H1 (cell line): ENCODE results near the gene RNGTT. TPM values are rescaled to one million over a fixed set of nuclear protein-coding genes. Genes with fewer than 3 reads are reported as not detected.

Source experiments
- CTCF ChIA-PET: fragments of 300-600 bp; sonication (Branson Sonifier 250); formaldehyde crosslinking; loops from one replicate; lab custom pipeline; 2021; ENCODE audit not compliant: partially characterized antibody; lab: Charles Lee
- POLR2A ChIA-PET: fragments of 300-600 bp; sonication (Branson Sonifier 250); formaldehyde crosslinking; loops from one replicate; lab custom pipeline; 2021; ENCODE audit warnings: inconsistent platforms; ENCODE audit not compliant: partially characterized antibody; lab: Charles Lee
- DNase-seq, 2 experiments: peaks; one replicate each; pipeline versions ENCODE4 v3.0.0 to v3.0.0-alpha.2; 2010 to 2022; ENCODE audit warnings: low spot score in 2 of 2, low read depth in 1 of 2, mixed read lengths in 1 of 2
- FAIRE-seq: peaks from 2 replicates; lab custom pipeline; 2011; peaks lifted over from hg19 to GRCh38; lab: Jason Lieb, UNC
- H2AFZ ChIP-seq: 2 replicates; pipeline ENCODE4 v1.8.1; 2012; ENCODE audit warnings: low read length, inconsistent platforms
- H2AK5ac ChIP-seq: 2 replicates; pipeline ENCODE4 v1.6.1; 2013; ENCODE audit warnings: low read depth, low read length
- H2BK120ac ChIP-seq: replicated peaks from 2 replicates; pipeline ENCODE3; 2013; ENCODE audit warnings: low read depth, low read length, inconsistent platforms
- H2BK12ac ChIP-seq: 2 replicates; pipeline ENCODE4 v1.6.1; 2013; ENCODE audit warnings: low read depth, low read length
- H2BK15ac ChIP-seq: 2 replicates; pipeline ENCODE4 v1.6.1; 2013; ENCODE audit warnings: low read length
- H2BK20ac ChIP-seq: 2 replicates; pipeline ENCODE4 v1.6.1; 2013; ENCODE audit warnings: low read length
- H2BK5ac ChIP-seq: 2 replicates; pipeline ENCODE4 v1.6.1; 2013; ENCODE audit warnings: low read depth, low read length
- H3K14ac ChIP-seq: 2 replicates; pipeline ENCODE4 v1.6.1; 2013; ENCODE audit warnings: inconsistent platforms; ENCODE audit not compliant: insufficient read length
- H3K18ac ChIP-seq: 2 replicates; pipeline ENCODE4 v1.6.1; 2013; ENCODE audit warnings: low read length; ENCODE audit errors: extremely low read depth
- H3K23ac ChIP-seq: 2 replicates; pipeline ENCODE4 v1.6.1; 2013; ENCODE audit warnings: inconsistent platforms; ENCODE audit not compliant: insufficient read length
- H3K23me2 ChIP-seq: 2 replicates; pipeline ENCODE4 v1.6.1; 2013; ENCODE audit warnings: low read depth, low read length
- H3K27ac ChIP-seq: 2 replicates; pipeline ENCODE4 v1.6.1; 2011; ENCODE audit warnings: low read depth, low read length, inconsistent platforms
- H3K27me3 ChIP-seq, 4 experiments: replicated peaks in 1 of 4; 1 replicate in 1 of 4; 2 replicates in 3 of 4; pipeline versions ENCODE4 v1.6.1 to v1.8.1; 2011 to 2013; ENCODE audit warnings: low read length in 3 of 4, mild to moderate bottlenecking in 3 of 4, inconsistent platforms in 2 of 4, mixed read lengths in 2 of 4, moderate library complexity in 1 of 4; ENCODE audit not compliant: control insufficient read depth in 3 of 4, insufficient read depth in 3 of 4; ENCODE audit errors: extremely low read depth in 1 of 4
- H3K36me3 ChIP-seq, 4 experiments: 2 replicates each; pipeline versions ENCODE4 v1.6.1 to v1.8.1; 2011 to 2013; ENCODE audit warnings: mild to moderate bottlenecking in 4 of 4, low read length in 3 of 4, moderate library complexity in 2 of 4, control low read depth in 1 of 4, inconsistent platforms in 1 of 4; ENCODE audit not compliant: insufficient read depth in 4 of 4, control insufficient read depth in 2 of 4
- H3K4ac ChIP-seq: replicated peaks from 2 replicates; pipeline ENCODE3; 2013; ENCODE audit warnings: low read length, low read depth, mixed read lengths, inconsistent platforms; ENCODE audit not compliant: insufficient read length
- H3K4me1 ChIP-seq, 4 experiments: replicated peaks in 1 of 4; 1 replicate in 1 of 4; 2 replicates in 3 of 4; pipeline versions ENCODE4 v1.6.1 to v1.8.1; 2011 to 2013; ENCODE audit warnings: low read length in 3 of 4, inconsistent platforms in 2 of 4, mixed read lengths in 1 of 4; ENCODE audit not compliant: insufficient read depth in 4 of 4, control insufficient read depth in 3 of 4
- H3K4me2 ChIP-seq, 2 experiments: 2 replicates each; pipeline versions ENCODE4 v1.6.1 to v1.8.1; 2011 to 2013; ENCODE audit warnings: low read depth in 2 of 2, low read length in 2 of 2, control low read depth in 1 of 2, inconsistent platforms in 1 of 2, mild to moderate bottlenecking in 1 of 2; ENCODE audit not compliant: insufficient read depth in 1 of 2
- H3K4me3 ChIP-seq, 4 experiments: fragments of 200-600, 300-600 bp in 1 of 4; sonication (generic), shearing (Covaris generic), sonication (Bioruptor Twin) in 1 of 4; 2 replicates each; pipeline versions ENCODE4 v1.5.1 to v1.8.1; 2011 to 2016; ENCODE audit warnings: low read length in 4 of 4, low read depth in 3 of 4, control low read depth in 2 of 4, inconsistent platforms in 2 of 4, mild to moderate bottlenecking in 2 of 4, mixed read lengths in 1 of 4, moderate library complexity in 1 of 4; ENCODE audit not compliant: insufficient read depth in 2 of 4; ENCODE audit errors: extremely low read depth in 1 of 4
- H3K56ac ChIP-seq: replicated peaks from 2 replicates; pipeline ENCODE3; 2013; ENCODE audit warnings: low read depth, mild to moderate bottlenecking, mixed read lengths, low read length, inconsistent platforms; ENCODE audit not compliant: insufficient read length
- H3K79me1 ChIP-seq: 2 replicates; pipeline ENCODE4 v1.6.1; 2013; ENCODE audit warnings: low read depth, low read length, control low read depth
- H3K79me2 ChIP-seq, 2 experiments: 2 replicates each; pipeline versions ENCODE4 v1.6.1 to v1.8.1; 2012 to 2013; ENCODE audit warnings: low read length in 2 of 2, mild to moderate bottlenecking in 2 of 2, inconsistent platforms in 1 of 2; ENCODE audit not compliant: insufficient read depth in 2 of 2, control insufficient read depth in 1 of 2
- H3K9ac ChIP-seq, 4 experiments: replicated peaks in 1 of 4; 1 replicate in 1 of 4; 2 replicates in 3 of 4; pipeline versions ENCODE4 v1.6.1 to v1.8.1; 2011 to 2013; ENCODE audit warnings: low read depth in 3 of 4, low read length in 3 of 4, control low read depth in 2 of 4, mild to moderate bottlenecking in 2 of 4, moderate library complexity in 2 of 4, inconsistent platforms in 1 of 4; ENCODE audit errors: extremely low read depth in 1 of 4
- H3K9me3 ChIP-seq, 2 experiments: 2 replicates each; pipeline versions ENCODE4 v1.6.1 to v1.8.1; 2012 to 2013; ENCODE audit warnings: mild to moderate bottlenecking in 2 of 2, moderate library complexity in 2 of 2, control low read depth in 1 of 2, inconsistent platforms in 1 of 2, low read depth in 1 of 2, low read length in 1 of 2, mixed read lengths in 1 of 2; ENCODE audit not compliant: insufficient read depth in 2 of 2
- H4K20me1 ChIP-seq, 2 experiments: replicated peaks in 1 of 2; 2 replicates each; pipeline versions ENCODE3 to v1.8.1; 2011 to 2013; ENCODE audit warnings: inconsistent platforms in 2 of 2, low read length in 2 of 2, mild to moderate bottlenecking in 1 of 2; ENCODE audit not compliant: insufficient read depth in 2 of 2, control insufficient read depth in 1 of 2
- H4K5ac ChIP-seq: 2 replicates; pipeline ENCODE4 v1.6.1; 2013; ENCODE audit warnings: low read length, low read depth, mixed read lengths, inconsistent platforms; ENCODE audit not compliant: insufficient read length
- H4K8ac ChIP-seq: 2 replicates; pipeline ENCODE4 v1.8.0; 2013; ENCODE audit warnings: mild to moderate bottlenecking, moderate library complexity, low read length, inconsistent platforms; ENCODE audit not compliant: insufficient read depth; ENCODE audit errors: extremely low read depth
- H4K91ac ChIP-seq: replicated peaks from 2 replicates; pipeline ENCODE3; 2013; ENCODE audit warnings: low read length, mixed read lengths, inconsistent platforms; ENCODE audit not compliant: insufficient read length
- CBX8 ChIP-seq: fragments of 300-800, 300-1000 bp; sonication (generic); IDR thresholded peaks from 2 replicates; pipeline ENCODE4 v1.7.1; 2016; ENCODE audit warnings: low read depth, low read length, borderline replicate concordance
- CEBPB ChIP-seq: IDR thresholded peaks from 2 replicates; pipeline ENCODE4 v1.6.1; 2012; ENCODE audit warnings: low read depth, low read length
- CHD1 ChIP-seq: IDR thresholded peaks from 2 replicates; pipeline ENCODE4 v1.6.1; 2012; ENCODE audit warnings: low read depth, low read length, improper control_type of control experiment
- EZH2 ChIP-seq: fragments of 200-600 bp; sonication (generic); IDR thresholded peaks from 2 replicates; pipeline ENCODE4 v1.7.1; 2012; ENCODE audit warnings: low read depth, mild to moderate bottlenecking, moderate library complexity, low read length, inconsistent platforms; ENCODE audit not compliant: severe bottlenecking
- GTF2F1 ChIP-seq: IDR thresholded peaks from 2 replicates; pipeline ENCODE4 v1.6.1; 2012; ENCODE audit warnings: low read depth, low read length, improper control_type of control experiment, borderline replicate concordance
- JUN ChIP-seq: IDR thresholded peaks from 2 replicates; pipeline ENCODE4 v1.6.1; 2011; ENCODE audit warnings: low read depth, mild to moderate bottlenecking, improper control_type of control experiment, low read length
- NANOG ChIP-seq: IDR thresholded peaks from 2 replicates; pipeline ENCODE4 v1.6.1; 2011; ENCODE audit warnings: low read length, low read depth, mild to moderate bottlenecking, inconsistent platforms; ENCODE audit not compliant: insufficient read depth, poor library complexity, severe bottlenecking
- POU5F1 ChIP-seq: IDR thresholded peaks from 2 replicates; pipeline ENCODE4 v1.6.1; 2011; ENCODE audit warnings: low read depth, mild to moderate bottlenecking, low read length, moderate library complexity
- RBBP5 ChIP-seq: IDR thresholded peaks from 2 replicates; pipeline ENCODE4 v1.7.1; 2012; ENCODE audit warnings: low read depth, mild to moderate bottlenecking, inconsistent platforms, low read length, moderate library complexity, borderline replicate concordance
- SIX5 ChIP-seq: IDR thresholded peaks from 2 replicates; pipeline ENCODE4 v1.6.1; 2011; ENCODE audit warnings: mild to moderate bottlenecking, low read depth, low read length
- SP1 ChIP-seq: IDR thresholded peaks from 2 replicates; pipeline ENCODE4 v1.6.1; 2011; ENCODE audit warnings: low read depth, low read length
- SRF ChIP-seq: IDR thresholded peaks from 2 replicates; pipeline ENCODE4 v1.6.1; 2011; ENCODE audit warnings: mild to moderate bottlenecking, low read depth, low read length, moderate library complexity
- TAF1 ChIP-seq: IDR thresholded peaks from 2 replicates; pipeline ENCODE4 v1.6.1; 2011; ENCODE audit warnings: mild to moderate bottlenecking, low read depth, low read length
- ZNF274 ChIP-seq: IDR thresholded peaks from 2 replicates; pipeline ENCODE4 v1.7.0; 2012; ENCODE audit warnings: low read length, borderline replicate concordance; ENCODE audit errors: extremely low read depth
- polyA plus RNA-seq, 7 experiments: library from polyadenylated mRNA; depleted of rRNA in 3 of 7; stranded (reverse) in 5 of 7; unstranded in 2 of 7; fragments of >200 nt in 5 of 7; fragments of 200-250 nt in 2 of 7; gene quantifications; 1 replicate in 5 of 7; 2 replicates in 1 of 7; 4 replicates in 1 of 7; pipeline versions ENCODE4 v1.2.1 to v1.2.3, GENCODE V29; 2011 to 2013; ENCODE audit warnings: missing spikeins in 2 of 7, mixed read lengths in 2 of 7
- total RNA-seq: library from RNA; stranded (reverse); fragmentation: NEBNext Ultra II Directional; extraction: Animal tissue kit (Norgen Biotek cat#: 25700); gene quantifications from 2 replicates; pipeline ENCODE4 v1.2.1, GENCODE V29; 2021
- TF ChIP-seq, protein P1 (sequence below): IDR thresholded peaks from 2 replicates; pipeline ENCODE4 v1.6.1; 2011; ENCODE audit warnings: low read length, improper control_type of control experiment

RNGTT gene
- total and polyA plus RNA-seq, 2 of the 8 experiments (the other 6 are each of a cell fraction or from before 2014, with no cell fraction given), result 3.6 to 21.2 TPM

DNA sequence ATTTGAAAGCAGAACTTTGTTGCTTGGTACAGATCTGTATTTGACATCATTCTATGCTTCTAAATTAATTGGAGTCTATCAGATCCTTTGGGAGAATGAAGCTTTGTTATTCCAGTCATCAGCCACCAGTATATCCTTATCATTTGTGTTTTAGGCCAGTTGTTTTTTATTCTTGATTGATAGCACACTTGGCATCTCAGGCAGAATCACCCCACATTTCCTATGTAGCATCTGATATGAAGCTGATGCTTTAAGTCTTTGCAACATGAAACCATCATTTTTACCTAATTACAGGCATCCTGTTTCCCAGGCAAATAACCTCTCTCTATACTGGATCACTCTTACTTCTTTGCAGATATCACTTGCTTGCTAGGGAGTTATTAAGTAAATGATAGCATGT lies 20.7 kb upstream of the RNGTT start:
- CTCF ChIA-PET, result interaction anchor here (0.7 to 4.8 kb wide), 67 partner anchors 9 to 616 kb away, joined by 3 to 43 read pairs (median 6); partner anchors contain the start of genes PM20D2, PNRC1 and SRSF12
- H3K79me1 ChIP-seq, result no peaks in the 10 kb centered on the region
- H3K27ac ChIP-seq, result no peak overlapping the region
- FAIRE-seq (no peak), DNase-seq (no peak)
- H4K20me1 ChIP-seq, result no peaks in the 10 kb centered on the region
- H4K8ac ChIP-seq, result no peak overlapping the region
- H2AFZ ChIP-seq, result no peak overlapping the region
- no peak overlapping the region for H2AK5ac ChIP-seq
- H3K18ac ChIP-seq, result no peak overlapping the region
- no peak overlapping the region for H2BK12ac ChIP-seq
- no peak overlapping the region for H3K9ac ChIP-seq
- no peaks in the 10 kb centered on the region for H3K23me2 ChIP-seq
- H3K36me3 ChIP-seq, result no peaks in the 10 kb centered on the region
- H2BK5ac ChIP-seq, result no peak overlapping the region
- H4K91ac ChIP-seq, result no peak overlapping the region
- no peak overlapping the region for H3K14ac ChIP-seq
- H3K27me3 ChIP-seq, result no peaks in the 10 kb centered on the region; a peak in 1 of 7 replicates
- no peak overlapping the region for H3K23ac ChIP-seq
- POLR2A ChIA-PET, result interaction anchor here (1.3 to 2.7 kb wide), 2 partner anchors 74 to 98 kb away, joined by 3 to 12 read pairs; no protein-coding TSS in a partner anchor
- no peaks in the 10 kb centered on the region for H3K9me3 ChIP-seq
- peaks cover 0 to 2% (median 0%) of the 10 kb centered on the region in 4 experiments; a peak in 1 of 7 replicates for H3K4me1 ChIP-seq
- no peak overlapping the region for H4K5ac ChIP-seq
- H3K4ac ChIP-seq, result no peak overlapping the region
- H2BK20ac ChIP-seq, result no peak overlapping the region
- no peak overlapping the region for H2BK15ac ChIP-seq
- no peak overlapping the region for H3K56ac ChIP-seq
- H3K4me3 ChIP-seq, result no peak overlapping the region
- no peak overlapping the region for H2BK120ac ChIP-seq
- H3K79me2 ChIP-seq, result no peaks in the 10 kb centered on the region
- no peak overlapping the region for H3K4me2 ChIP-seq
- TF ChIP-seq CHD1 (no peak), CEBPB (no peak), CBX8 (no peak), SIX5 (no peak), JUN (no peak), ZNF274 (no peak), GTF2F1 (no peak), EZH2 (no peak), POU5F1 (no peak), NANOG (no peak), SP1 (no peak), TAF1 (no peak), SRF (no peak), RBBP5 (no peak)
- TF ChIP-seq, protein P1, sequence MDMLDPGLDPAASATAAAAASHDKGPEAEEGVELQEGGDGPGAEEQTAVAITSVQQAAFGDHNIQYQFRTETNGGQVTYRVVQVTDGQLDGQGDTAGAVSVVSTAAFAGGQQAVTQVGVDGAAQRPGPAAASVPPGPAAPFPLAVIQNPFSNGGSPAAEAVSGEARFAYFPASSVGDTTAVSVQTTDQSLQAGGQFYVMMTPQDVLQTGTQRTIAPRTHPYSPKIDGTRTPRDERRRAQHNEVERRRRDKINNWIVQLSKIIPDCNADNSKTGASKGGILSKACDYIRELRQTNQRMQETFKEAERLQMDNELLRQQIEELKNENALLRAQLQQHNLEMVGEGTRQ, result no peak
